Peyer's patch (tissue), 4 donors: ENCODE measurements around the gene DDX50.

Source experiments
- CTCF ChIP-seq, 6 experiments: fragments of 450-650 bp in 4 of 6; fragments of 200-600 bp in 2 of 6; sonication (generic) in 1 of 6; IDR thresholded peaks; one replicate each; pipeline ENCODE4 v1.5.1; 2017 to 2019; ENCODE audit warnings: antibody characterized with exemption in 6 of 6, mild to moderate bottlenecking in 3 of 6, moderate library complexity in 1 of 6
- POLR2A ChIP-seq, 2 donors: fragments of 450-650 bp; IDR thresholded peaks; one replicate each; pipeline ENCODE4 v1.5.1; 2017; ENCODE audit warnings: antibody characterized with exemption in 2 of 2, mild to moderate bottlenecking in 2 of 2, moderate library complexity in 2 of 2

GRCh38 chr10:68982389-68982788 is 81.3 kb downstream of the DDX50 start:
- TF ChIP-seq CTCF (IDR thresholded peaks at IDR 0.05) (no peak), POLR2A (IDR thresholded peaks at IDR 0.05) (no peak)
